Measurements from ENCODE around the gene HK2.
A peak's percentile ranks its signal among the peaks of the same experiment; 100 is the strongest.

The HK2 gene

DNA sequence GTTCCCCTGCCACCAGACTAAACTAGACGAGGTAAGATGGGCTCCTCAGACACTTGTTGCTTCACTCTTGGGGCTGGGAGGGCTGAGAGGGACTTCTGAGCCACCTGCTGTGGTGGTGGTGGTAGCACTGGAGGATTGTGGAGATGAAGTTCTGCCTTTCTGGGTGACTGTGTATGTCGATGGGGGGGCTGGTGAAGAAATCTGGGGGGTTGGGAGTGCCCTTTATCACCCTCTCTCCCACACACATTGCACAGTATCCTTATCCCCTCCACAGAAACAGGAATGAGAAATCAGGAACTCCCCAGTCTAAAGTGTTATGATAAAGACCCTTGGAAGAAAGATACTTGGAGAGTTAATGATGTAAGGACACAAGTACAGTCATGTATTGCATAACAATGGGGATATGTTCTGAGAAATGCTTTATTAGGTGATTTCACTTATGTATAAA lies 38.5 kb downstream of the HK2 start:
- intact Hi-C loops (cut with DNase I) = no loop called here
- no peak for DNase-seq

DNA sequence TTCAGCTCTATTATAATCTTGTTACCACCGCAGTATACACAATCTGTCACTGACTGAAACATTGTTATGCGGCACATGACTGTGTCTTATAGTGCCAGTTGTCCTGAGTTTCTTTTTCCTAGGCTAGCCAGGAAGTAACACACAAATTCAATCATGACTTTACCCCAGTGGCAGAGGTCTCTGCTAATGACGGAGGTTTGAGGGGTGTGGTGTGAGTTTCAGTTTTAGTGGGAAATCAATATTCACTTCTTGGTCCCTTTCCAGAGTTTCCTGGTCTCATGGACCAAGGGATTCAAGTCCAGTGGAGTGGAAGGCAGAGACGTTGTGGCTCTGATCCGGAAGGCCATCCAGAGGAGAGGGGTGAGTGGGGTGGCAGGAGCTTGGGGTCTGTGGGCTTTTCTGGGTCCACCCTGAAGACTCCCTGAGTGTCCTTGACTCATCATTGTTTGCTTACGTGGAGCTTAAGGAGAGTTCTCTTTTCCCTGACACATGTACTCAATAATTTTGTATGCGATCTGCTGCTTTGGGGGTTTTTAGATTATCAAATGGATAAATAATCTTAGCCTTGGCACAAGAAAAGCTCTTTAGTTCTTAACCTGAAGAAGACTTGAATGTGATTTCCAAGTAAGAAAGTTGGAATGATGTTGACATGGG lies 39.2 kb downstream of the HK2 start:
- intact Hi-C loops (cut with DNase I) = no loop called here
- DNase-seq = no peak

DNA sequence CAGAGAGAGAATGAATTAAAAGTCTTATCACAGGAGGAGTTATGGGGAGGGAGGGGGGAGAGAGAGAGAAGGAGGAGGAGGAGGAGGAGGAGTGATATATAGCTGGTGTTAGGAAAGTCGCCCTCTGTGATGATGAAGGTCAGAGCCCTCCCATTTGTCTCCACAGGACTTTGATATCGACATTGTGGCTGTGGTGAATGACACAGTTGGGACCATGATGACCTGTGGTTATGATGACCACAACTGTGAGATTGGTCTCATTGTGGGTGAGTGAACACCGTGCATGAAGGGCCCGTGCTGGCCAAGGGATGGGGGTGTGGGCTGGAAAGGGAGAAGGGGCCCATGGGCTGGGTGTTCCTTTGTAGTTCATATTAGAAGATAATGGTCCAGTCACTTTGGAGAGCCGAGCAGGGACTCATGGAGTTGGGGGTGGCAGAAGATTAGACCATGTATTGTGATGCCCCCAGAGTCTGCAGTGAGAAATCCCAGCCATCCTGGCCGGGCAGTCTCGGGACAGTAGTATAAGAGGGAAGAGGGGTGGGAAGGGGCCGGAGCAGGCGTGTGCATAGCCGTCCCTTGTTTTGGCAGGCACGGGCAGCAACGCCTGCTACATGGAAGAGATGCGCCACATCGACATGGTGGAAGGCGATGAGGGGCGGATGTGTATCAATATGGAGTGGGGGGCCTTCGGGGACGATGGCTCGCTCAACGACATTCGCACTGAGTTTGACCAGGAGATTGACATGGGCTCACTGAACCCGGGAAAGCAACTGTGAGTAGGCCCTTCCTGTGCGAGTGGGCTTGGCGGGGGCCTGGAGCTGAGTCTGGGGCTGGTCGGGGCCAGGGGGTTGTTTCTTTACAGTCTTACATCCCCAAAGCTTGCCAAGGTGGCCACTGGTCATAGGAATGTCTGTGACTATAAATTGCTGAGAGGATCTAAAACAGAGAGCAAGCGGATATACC lies 40.0 kb downstream of the HK2 start:
- no peak for DNase-seq
- intact Hi-C loops (cut with DNase I) = no loop called here

DNA sequence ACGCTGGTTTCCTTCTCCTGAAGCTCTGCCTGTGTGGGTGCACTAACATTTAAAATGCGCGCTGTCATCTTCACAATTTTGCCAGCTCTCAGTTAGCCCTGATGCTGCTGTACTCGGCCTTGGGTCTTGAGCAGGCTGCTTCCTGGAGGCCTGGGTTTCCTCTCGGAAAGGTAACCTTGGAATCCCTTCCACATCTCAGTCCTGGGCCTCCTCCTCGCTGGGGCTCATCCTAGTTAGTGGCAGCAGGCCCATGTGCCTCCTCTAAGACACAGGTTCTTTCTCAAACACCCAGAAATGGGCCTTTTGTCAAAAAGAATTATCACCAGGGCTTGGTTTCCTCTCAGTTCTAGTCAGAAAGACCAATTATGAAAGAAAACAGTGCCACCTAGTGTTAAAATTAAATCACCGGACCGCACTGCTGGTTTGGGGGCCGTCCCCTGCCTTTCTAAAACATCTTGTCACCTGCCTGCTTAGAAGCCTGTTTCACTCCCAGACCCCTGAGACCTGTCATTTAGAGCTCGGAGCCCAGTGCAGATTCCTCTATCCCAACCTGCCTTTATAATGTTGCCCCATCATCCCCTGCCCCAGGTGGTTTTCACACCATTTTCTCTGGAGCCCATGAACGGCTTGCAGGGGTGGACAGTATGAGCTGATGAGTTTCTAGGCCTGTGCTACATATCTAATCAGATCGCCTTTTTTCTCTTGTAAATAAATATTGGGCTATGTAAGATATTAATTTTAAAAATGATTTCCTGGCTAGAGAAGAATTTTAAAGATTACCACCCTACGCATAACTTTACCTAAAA lies 42.4 kb downstream of the HK2 start:
- DNase-seq = peak in 35 of 42 donors; percentile 6 to 77 (median 40)
- intact Hi-C loops (cut with DNase I) = loop anchor here (2.0 kb wide), 1 partner anchor 161 kb away; no protein-coding TSS in a partner anchor

DNA sequence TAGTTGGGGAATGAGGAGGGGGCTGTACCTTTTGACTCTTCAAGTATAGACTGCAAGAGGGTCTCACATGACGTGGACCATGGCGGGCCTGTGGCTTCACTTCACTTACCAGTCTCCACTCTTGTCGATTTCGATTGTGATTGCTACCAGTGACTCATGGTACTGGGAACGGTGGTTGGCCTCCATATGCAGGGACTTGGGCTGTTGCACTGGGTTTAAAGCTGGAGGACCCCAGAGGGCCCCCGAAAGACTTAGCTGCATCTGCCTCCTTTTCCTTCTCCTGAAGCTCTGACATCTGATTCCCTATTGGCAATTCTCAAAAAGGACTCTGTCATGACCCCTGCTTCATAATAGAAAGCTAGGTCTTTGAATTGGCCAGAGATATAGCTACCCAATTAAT lies 43.4 kb downstream of the HK2 start:
- intact Hi-C loops (cut with DNase I) = loop anchor here (2.0 kb wide), 1 partner anchor 163 kb away; no protein-coding TSS in a partner anchor
- no peak for DNase-seq

DNA sequence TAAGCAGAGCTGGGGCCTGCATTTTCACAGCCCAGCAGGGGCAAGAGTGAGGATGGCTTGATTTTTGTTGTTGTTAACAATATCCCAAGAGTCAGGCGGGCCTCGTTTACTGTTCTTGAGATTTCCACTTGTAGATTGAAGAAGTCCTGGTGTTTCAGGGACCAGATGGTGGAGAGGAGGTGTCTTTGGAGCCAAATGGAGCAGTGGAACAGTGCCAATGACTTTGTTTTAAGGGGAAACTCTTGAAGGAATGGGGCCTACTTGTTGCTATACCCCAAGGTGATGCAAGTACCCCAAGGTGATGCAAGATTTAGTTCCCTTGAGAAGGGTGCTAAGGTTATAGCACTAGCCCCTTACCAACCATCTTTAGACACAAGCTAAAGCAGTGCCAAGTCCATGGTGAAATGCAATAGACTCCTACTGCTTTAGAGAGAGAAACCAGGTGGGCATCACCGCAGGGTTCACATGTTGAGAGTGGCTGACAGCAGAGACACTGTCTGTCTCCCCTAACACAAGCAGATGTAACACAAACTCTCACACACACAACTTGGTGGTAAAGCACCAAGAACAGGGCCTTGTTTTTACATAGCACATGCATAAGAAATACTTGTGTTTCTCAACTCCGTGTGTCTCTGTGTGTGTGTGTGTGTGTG lies 44.0 kb downstream of the HK2 start:
- intact Hi-C loops (cut with DNase I) = loop anchor here (2.0 kb wide), 1 partner anchor 163 kb away; no protein-coding TSS in a partner anchor

DNA sequence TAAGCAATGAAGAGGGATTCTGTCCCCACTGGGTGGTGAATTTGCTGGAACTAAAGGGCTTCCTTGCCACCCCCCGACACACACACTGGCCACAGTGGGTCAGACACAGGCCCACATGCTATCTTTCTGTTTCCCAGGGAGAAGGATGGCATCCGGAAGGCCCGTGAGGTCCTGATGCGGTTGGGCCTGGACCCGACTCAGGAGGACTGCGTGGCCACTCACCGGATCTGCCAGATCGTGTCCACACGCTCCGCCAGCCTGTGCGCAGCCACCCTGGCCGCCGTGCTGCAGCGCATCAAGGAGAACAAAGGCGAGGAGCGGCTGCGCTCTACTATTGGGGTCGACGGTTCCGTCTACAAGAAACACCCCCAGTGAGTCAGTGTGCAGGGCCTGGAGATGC lies 44.6 kb downstream of the HK2 start:
- no peak for DNase-seq
- intact Hi-C loops (cut with DNase I) = no loop called here

More for the DNA sequence above, 44.0 kb downstream of the HK2 start:
- no peak for DNase-seq

DNA sequence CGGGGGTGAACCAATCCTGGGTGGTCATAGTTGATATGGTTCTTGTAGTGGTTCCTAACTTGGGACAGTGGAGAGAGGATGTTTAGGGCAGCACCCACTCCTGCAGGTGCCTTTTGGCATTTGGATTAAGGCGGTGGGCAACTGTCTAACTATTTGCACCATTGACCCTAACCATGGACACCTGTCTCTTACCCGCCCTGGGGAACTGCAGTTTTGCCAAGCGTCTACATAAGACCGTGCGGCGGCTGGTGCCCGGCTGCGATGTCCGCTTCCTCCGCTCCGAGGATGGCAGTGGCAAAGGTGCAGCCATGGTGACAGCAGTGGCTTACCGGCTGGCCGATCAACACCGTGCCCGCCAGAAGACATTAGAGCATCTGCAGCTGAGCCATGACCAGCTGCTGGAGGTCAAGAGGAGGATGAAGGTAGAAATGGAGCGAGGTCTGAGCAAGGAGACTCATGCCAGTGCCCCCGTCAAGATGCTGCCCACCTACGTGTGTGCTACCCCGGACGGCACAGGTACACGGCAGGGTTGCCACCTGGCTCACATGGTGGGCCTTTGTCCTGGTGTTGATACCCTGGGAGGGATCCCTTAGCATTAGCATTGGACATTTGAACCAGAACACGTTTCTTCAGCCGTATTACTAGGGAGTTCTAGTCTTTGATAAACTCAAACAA lies 46.3 kb downstream of the HK2 start:
- intact Hi-C loops (cut with DNase I) = no loop called here
- no peak for DNase-seq

DNA sequence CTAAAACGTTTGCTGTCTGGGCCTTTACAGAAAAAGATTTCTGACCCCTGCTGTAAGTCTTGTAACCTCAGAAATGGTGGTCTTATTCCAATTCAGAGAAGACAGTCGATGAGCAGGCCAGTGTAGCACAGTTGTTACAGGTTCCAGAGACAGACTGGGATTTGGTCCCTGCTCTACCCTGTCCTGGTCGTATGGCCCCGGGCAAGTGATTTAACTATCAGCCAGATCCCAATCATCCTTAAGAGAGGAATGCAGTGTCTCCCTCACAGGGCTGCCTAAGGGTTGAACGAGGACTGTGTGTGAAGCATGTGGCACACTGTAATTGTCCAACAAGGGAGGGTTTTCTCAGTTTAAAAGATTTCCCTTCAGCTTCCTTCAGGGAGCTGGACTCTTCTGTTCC lies 47.2 kb downstream of the HK2 start:
- intact Hi-C loops (cut with DNase I) = no loop called here

DNA sequence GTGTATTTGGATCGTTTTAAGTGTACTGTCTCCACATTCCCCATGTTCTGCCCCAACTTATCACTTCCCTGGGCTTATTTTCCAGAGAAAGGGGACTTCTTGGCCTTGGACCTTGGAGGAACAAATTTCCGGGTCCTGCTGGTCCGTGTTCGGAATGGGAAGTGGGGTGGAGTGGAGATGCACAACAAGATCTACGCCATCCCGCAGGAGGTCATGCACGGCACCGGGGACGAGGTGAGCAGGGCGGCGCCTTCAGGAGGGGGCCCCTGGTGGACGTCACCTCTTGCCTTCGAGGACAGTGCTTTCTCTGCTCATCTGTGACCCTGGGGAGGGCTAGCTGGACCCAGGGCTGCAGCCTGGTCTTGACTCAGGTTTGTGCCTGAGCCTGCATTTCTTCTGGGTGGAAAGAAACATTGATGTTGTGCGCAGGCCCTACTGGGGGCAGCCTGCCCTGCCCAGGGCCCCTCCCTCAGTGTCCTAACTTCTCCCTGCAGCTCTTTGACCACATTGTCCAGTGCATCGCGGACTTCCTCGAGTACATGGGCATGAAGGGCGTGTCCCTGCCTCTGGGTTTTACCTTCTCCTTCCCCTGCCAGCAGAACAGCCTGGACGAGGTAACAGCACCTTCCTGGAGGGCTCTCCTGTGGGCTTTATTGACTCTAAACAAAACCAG lies 47.8 kb downstream of the HK2 start:
- intact Hi-C loops (cut with DNase I) = no loop called here
- no peak for DNase-seq

More for the DNA sequence above, 47.2 kb downstream of the HK2 start:
- DNase-seq = no peak

DNA sequence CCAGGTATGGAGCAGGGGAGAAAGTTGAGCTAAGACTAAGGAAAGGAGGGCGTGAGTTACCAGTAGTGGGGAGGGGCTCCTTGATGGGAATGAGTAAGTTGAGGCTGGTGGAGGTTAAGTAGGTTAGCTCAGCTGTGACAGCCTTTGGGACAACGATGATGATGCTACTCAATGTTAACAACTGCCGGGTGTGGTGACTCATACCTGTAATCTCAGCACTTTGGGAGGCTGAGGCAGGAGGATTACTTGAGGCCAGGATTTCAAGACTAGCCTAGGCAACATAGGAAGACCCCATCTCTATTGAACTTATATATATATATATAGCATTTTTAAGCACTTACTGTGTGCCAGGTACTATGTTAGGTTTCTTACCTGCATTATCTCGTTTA lies 48.4 kb downstream of the HK2 start:
- intact Hi-C loops (cut with DNase I) = no loop called here
- no peak for DNase-seq

DNA sequence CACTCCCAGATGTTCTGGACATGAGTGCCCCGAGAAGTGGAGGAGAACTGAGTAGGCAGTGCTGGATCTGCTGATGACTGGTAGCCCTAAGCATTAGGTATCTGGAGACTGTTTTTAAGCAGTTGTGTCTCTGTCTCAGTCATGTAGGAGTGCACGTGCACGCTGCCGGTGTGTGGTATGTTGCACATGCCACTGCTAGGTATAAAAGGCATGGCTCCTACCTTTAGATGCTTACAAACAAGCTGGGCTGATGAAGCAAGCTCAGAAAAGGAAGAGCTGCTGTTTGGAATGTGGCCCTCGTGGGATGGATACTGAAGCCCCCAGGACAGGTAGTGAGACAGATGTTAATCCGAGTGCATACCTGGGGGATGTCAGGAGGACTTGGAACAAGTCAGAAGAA lies 49.1 kb downstream of the HK2 start:
- intact Hi-C loops (cut with DNase I) = no loop called here
- no peak for DNase-seq

DNA sequence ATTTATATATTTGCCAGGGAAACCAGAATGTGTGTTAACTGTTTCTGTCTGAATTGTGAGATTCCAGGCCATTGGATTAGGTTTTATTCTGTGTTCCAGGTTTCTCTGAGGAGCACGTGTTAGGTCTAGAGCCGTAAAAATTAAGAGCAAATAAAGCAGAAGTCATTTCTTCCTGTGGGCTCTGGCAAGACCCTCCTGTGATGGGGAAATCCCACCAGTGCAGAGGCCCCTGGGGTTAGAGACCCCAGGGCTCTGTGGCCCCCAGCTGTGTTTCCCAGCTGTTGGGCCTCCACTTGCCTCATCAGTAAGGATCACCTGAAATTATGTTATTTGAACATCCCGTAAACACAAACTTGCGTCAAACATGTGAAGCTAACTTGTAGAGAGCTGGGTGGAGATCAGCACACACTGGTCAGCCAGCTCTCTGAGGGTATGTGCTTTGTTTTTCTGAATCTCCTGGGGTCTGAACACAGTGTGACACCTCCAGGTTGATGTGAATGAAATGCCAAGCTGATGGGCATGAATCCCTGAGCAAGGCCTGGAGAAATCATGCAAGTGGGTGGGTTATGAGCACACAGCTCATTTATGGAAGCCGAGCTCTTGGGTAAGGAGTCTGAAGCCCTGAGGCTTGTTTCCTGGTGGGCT lies 50.3 kb downstream of the HK2 start:
- intact Hi-C loops (cut with DNase I) = no loop called here
- DNase-seq = no peak

DNA sequence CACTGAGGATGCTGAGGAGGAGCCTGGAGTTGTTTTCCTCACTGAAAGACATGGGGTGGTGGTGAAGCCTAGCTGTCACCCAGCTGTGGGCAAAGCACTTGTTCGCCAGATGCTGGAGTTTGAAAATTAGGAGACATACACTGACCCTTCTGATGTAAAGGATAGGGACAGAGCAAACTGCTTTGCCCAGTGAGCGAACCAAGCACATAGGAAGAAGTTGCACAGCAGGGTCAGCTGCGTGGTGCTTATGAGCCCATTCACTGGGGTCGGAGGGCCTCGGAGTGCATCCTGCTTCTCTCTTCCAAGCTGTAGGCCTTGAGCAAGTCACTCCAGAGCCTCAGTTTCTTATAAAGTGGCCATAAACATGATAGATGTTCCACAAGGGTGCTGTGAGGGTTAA lies 50.9 kb downstream of the HK2 start:
- intact Hi-C loops (cut with DNase I) = no loop called here
- no peak for DNase-seq

DNA sequence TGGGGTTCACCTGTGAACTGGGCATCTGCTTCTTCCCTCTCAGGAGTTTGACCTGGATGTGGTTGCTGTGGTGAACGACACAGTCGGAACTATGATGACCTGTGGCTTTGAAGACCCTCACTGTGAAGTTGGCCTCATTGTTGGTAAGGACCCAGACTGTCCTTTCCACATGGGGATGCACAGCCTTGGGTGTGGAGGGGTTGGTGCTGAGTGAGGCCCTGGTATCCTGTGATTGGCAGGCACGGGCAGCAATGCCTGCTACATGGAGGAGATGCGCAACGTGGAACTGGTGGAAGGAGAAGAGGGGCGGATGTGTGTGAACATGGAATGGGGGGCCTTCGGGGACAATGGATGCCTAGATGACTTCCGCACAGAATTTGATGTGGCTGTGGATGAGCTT lies 52.3 kb downstream of the HK2 start:
- no peak for DNase-seq
- intact Hi-C loops (cut with DNase I) = no loop called here

DNA sequence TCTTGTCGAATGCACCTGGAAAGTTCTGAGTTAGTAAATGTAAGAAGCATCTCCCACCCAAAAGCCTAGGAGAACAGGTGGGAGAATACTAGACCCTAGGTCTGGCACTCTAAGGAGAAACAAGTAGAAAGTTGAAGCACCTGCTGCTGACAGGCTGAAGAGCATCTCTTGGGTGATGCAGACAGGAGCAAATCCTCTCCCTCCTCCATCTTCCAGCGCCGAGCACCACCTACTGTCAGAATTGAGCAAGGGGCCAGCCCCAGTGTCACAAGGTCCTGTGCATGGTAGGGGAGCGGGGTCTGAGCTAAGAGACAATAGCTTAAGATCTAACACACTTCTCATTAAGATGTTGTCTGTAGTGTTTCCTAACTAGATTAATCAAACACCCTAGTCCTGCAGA lies 52.9 kb downstream of the HK2 start:
- no peak for DNase-seq
- intact Hi-C loops (cut with DNase I) = no loop called here

DNA sequence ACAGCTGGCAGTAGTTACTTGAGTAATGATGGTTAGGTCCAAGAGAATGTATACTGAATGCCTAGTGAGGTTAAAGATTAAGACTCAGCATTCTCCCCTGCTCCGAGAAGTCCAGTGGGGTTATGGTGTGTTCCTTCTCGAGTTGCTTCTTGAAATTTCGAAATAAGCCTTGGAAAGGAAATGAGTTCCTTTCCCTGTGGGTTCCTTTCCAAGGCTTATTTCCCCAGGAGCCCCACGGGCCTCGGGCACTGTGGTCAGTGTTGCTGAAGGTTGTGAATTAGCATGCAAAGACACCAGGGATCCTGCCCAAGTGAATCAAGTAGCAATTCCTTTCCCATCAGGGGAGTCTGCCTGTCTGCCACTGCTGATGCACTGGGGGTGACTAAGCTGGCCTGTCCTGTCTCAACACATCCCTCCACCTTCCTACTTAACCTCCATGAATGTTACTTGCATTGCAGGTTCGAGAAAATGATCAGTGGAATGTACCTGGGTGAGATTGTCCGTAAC lies 53.6 kb downstream of the HK2 start:
- intact Hi-C loops (cut with DNase I) = no loop called here
- no peak for DNase-seq

Measured in head of caudate nucleus (tissue), 42 donors.